ENCODE measurements around the gene RRAS2. TPM values are rescaled to one million over a fixed set of nuclear protein-coding genes. Genes with fewer than 3 reads are reported as not detected.

RRAS2 gene
- total and polyA plus RNA-seq, 9 of the 15 experiments (the other 6 are each of a cell fraction or from before 2014, with no cell fraction given) = 9.4 to 47.5 (median 37.6) TPM

GRCh38 chr11:14317659-14318325, 41.2 kb downstream of the RRAS2 start:
- Histone ChIP-seq H2AFZ (ENCODE audit: low read depth, low read length) (no peak overlapping the region), H4K20me1 (replicated peaks; ENCODE audit: control insufficient read depth, insufficient read depth, low read length) (no peaks in the 10 kb centered on the region), H3K36me3 (ENCODE audit: control insufficient read depth, insufficient read depth, low read length) (no peaks in the 10 kb centered on the region), H3K4me2 (ENCODE audit: insufficient read depth, low read length) (no peak overlapping the region), H3K27ac (ENCODE audit: extremely low read depth, low read depth, low read length) (no peak overlapping the region), H3K9ac (ENCODE audit: insufficient read depth in 1 of 2, low read depth in 2 of 2, low read length in 2 of 2) (no peak overlapping the region), H3K4me3 (no peak overlapping the region), H3K79me2 (ENCODE audit: control insufficient read depth, insufficient read depth, low read length) (peaks cover 54% of the 10 kb centered on the region), H3K27me3 (ENCODE audit: control insufficient read depth in 2 of 2, insufficient read depth in 2 of 2, low read length in 2 of 2) (no peaks in the 10 kb centered on the region), H3K9me1 (ENCODE audit: control insufficient read depth, insufficient read depth, low read length) (no peaks in the 10 kb centered on the region), H3K4me1 (replicated peaks in 1 of 2; ENCODE audit: control insufficient read depth in 2 of 2, insufficient read depth in 2 of 2, low read length in 2 of 2) (no peaks in the 10 kb centered on the region), H3K9me3 (replicated peaks; ENCODE audit: control insufficient read depth, insufficient read depth, low read depth, low read length) (no peaks in the 10 kb centered on the region)
- FAIRE-seq = no peak
- no peak for ATAC-seq
- TF ChIP-seq YBX1 (IDR thresholded peaks at IDR 0.05) (no peak), ZNF408 (CRISPR knock-in tag; IDR thresholded peaks at IDR 0.05; ENCODE audit: low read depth) (no peak), SRSF9 (IDR thresholded peaks at IDR 0.05; ENCODE audit: borderline replicate concordance, low read depth, low read length) (no peak)
- DNase-seq (ENCODE audit: extremely low read depth in 1 of 4, low spot score in 3 of 4) = no peak
- ChIA-PET CTCF (ENCODE audit: low intra/inter-chr PET ratio) (interaction anchor here (0.6 kb wide), 1 partner anchor 144 kb away, joined by 4 read pairs; no protein-coding TSS in a partner anchor), POLR2A (interaction anchor here (0.7 kb wide), 1 partner anchor 17 kb away, joined by 4 read pairs; no protein-coding TSS in a partner anchor)
- WGBS (ENCODE audit: insufficient coverage, low coverage, missing lambda C conversion rate) = 67% methylated on average over 7 of the region's 7 CpGs
- in situ Hi-C loops (cut with MboI) (no loop called here), intact Hi-C loops (cut with micrococcal nuclease) (no loop called here)
- BruUV-seq (replicated peaks) = no TSS peak

GRCh38 chr11:14315130-14315529, 43.9 kb downstream of the RRAS2 start:
- in situ Hi-C loops (cut with MboI) = no loop called here
- Histone ChIP-seq H3K79me2 (ENCODE audit: control insufficient read depth, insufficient read depth, low read length) (peaks cover 44% of the 10 kb centered on the region; the same call in 2 of the 3 replicates), H3K4me3 (no peak overlapping the region), H2AFZ (ENCODE audit: low read depth, low read length) (no peak overlapping the region), H3K9me1 (ENCODE audit: control insufficient read depth, insufficient read depth, low read length) (no peaks in the 10 kb centered on the region), H3K27me3 (ENCODE audit: control insufficient read depth in 2 of 2, insufficient read depth in 2 of 2, low read length in 2 of 2) (no peaks in the 10 kb centered on the region), H3K27ac (ENCODE audit: extremely low read depth, low read depth, low read length) (no peak overlapping the region), H3K9ac (ENCODE audit: insufficient read depth in 1 of 2, low read depth in 2 of 2, low read length in 2 of 2) (no peak overlapping the region), H3K4me2 (ENCODE audit: insufficient read depth, low read length) (no peak overlapping the region), H3K9me3 (replicated peaks; ENCODE audit: control insufficient read depth, insufficient read depth, low read depth, low read length) (no peaks in the 10 kb centered on the region), H4K20me1 (replicated peaks; ENCODE audit: control insufficient read depth, insufficient read depth, low read length) (0 out of 2 replicates have a peak, but pooled peaks cover 4% of the 10 kb centered on the region), H3K4me1 (replicated peaks in 1 of 2; ENCODE audit: control insufficient read depth in 2 of 2, insufficient read depth in 2 of 2, low read length in 2 of 2) (peaks cover 0 to 3% of the 10 kb centered on the region in 2 experiments; a peak in 1 of 5 replicates), H3K36me3 (ENCODE audit: control insufficient read depth, insufficient read depth, low read length) (no peaks in the 10 kb centered on the region)
- 48% methylated on average over 2 of the region's 2 CpGs for WGBS (ENCODE audit: insufficient coverage, low coverage, missing lambda C conversion rate)
- POLR2A ChIA-PET = no interaction called here
- ATAC-seq = no peak
- FAIRE-seq = no peak
- intact Hi-C loops (cut with micrococcal nuclease) = no loop called here
- no TSS peak for BruUV-seq (replicated peaks)
- CTCF ChIA-PET (ENCODE audit: low intra/inter-chr PET ratio) = no interaction called here
- DNase-seq (ENCODE audit: extremely low read depth in 1 of 4, low spot score in 3 of 4) = no peak
- TF ChIP-seq ZNF347 (CRISPR knock-in tag; IDR thresholded peaks at IDR 0.05; ENCODE audit: low read depth) (no peak), DMBX1 (CRISPR knock-in tag; IDR thresholded peaks at IDR 0.05; ENCODE audit: borderline replicate concordance) (no peak), ZBED1 (IDR thresholded peaks at IDR 0.05) (no peak)
